Left lung (tissue), 10 donors: Measurements from ENCODE around the gene ACTL7A. TPM values are rescaled to one million over a fixed set of nuclear protein-coding genes. Genes with fewer than 3 reads are reported as not detected.

Experiments
- ATAC-seq: fragments of 200-7000 bp; cut with Tn5 transposase; one replicate; pipeline ENCODE4 v1.9.1; 2020; ENCODE audit warnings: moderate library complexity
- DNase-seq, 4 donors: peaks; one replicate each; pipeline ENCODE4 v3.0.0-alpha.2; 2013 to 2020
- H3K27ac ChIP-seq, 2 donors: fragments of 200-600 bp; sonication (generic) in 1 of 2; one replicate each; pipeline versions ENCODE4 v1.5.0 to v1.8.0; 2020 to 2021
- H3K27me3 ChIP-seq, 2 donors: fragments of 200-600 bp; sonication (generic) in 1 of 2; one replicate each; pipeline versions ENCODE4 v1.5.0 to v1.8.0; 2020 to 2021
- H3K36me3 ChIP-seq, 2 donors: fragments of 200-600 bp; sonication (generic) in 1 of 2; one replicate each; pipeline versions ENCODE4 v1.5.0 to v1.8.0; 2020 to 2021
- H3K4me1 ChIP-seq, 2 donors: fragments of 200-600 bp; one replicate each; pipeline ENCODE4 v1.8.0; 2021
- H3K4me3 ChIP-seq, 2 donors: fragments of 200-600 bp; sonication (generic) in 1 of 2; one replicate each; pipeline versions ENCODE4 v1.5.0 to v1.8.0; 2020 to 2021; ENCODE audit warnings: mild to moderate bottlenecking in 1 of 2
- H3K9me3 ChIP-seq, 2 donors: fragments of 200-600 bp; sonication (generic) in 1 of 2; one replicate each; pipeline versions ENCODE4 v1.5.0 to v1.8.0; 2020 to 2021
- CTCF ChIP-seq, 2 donors: fragments of 200-600 bp; sonication (generic) in 1 of 2; IDR thresholded peaks; one replicate each; pipeline versions ENCODE4 v1.5.0 to v1.8.0; 2021; ENCODE audit warnings: antibody characterized with exemption in 2 of 2
- intact Hi-C, 2 donors: fragments of 100-400 bp; cut with DNase I; formaldehyde crosslinking; loops; one replicate each; pipeline versions ENCODE4 v1.11.2 to v1.14.2; 2022
- polyA plus RNA-seq, 6 donors: library from polyadenylated mRNA; unstranded; fragments of 120-200 nt; gene quantifications; one replicate each; pipeline ENCODE4 v1.2.1, GENCODE V29; 2013; ENCODE audit not compliant: insufficient read length in 6 of 6
- total RNA-seq, 2 donors: library from RNA; stranded (reverse); fragmentation: NEBNext Ultra II Directional; extraction: Animal tissue kit (Norgen Biotek cat#: 25700); gene quantifications; one replicate each; pipeline ENCODE4 v1.2.1, GENCODE V29; 2021
- donor health status: DM: no; HTN: yes; CAD: no.
- donor health status: DM: no; HTN: no; CAD: no.

The ACTL7A gene
- total and polyA plus RNA-seq, 8 donors, result not detected

- no peaks in the 10 kb centered on the region for H3K36me3 ChIP-seq
- no peak overlapping the region for H3K4me3 ChIP-seq
- H3K4me1 ChIP-seq, result peaks cover 5 to 18% of the 10 kb centered on the region in 2 donors
- DNase-seq (peak in 1 of 4 donors; percentile 74), ATAC-seq (no peak)
- TF ChIP-seq CTCF (IDR thresholded peaks at IDR 0.05), result no peak
- no peaks in the 10 kb centered on the region for H3K9me3 ChIP-seq
- intact Hi-C loops, result no loop called here
- H3K27ac ChIP-seq, result no peak overlapping the region
- no peaks in the 10 kb centered on the region for H3K27me3 ChIP-seq
Observed at GRCh38 chr9:108816037-108816436, 46.0 kb upstream of the ACTL7A start.

- no peaks in the 10 kb centered on the region for H3K27me3 ChIP-seq
- no peaks in the 10 kb centered on the region for H3K36me3 ChIP-seq
- H3K9me3 ChIP-seq, result peaks cover 0 to 12% of the 10 kb centered on the region in 2 donors
- TF ChIP-seq CTCF (IDR thresholded peaks at IDR 0.05), result no peak
- intact Hi-C loops, result no loop called here
- no peak for ATAC-seq
- no peak overlapping the region for H3K4me3 ChIP-seq
- H3K27ac ChIP-seq, result no peak overlapping the region
- DNase-seq, result no peak
- H3K4me1 ChIP-seq, result no peaks in the 10 kb centered on the region
Observed at GRCh38 chr9:108823829-108824228, 38.2 kb upstream of the ACTL7A start.

GRCh38 chr9:108830272-108830671 is 31.8 kb upstream of the ACTL7A start:
- Histone ChIP-seq H3K4me3 (no peak overlapping the region), H3K27me3 (no peaks in the 10 kb centered on the region), H3K4me1 (no peaks in the 10 kb centered on the region), H3K27ac (no peak overlapping the region), H3K36me3 (no peaks in the 10 kb centered on the region), H3K9me3 (no peaks in the 10 kb centered on the region)
- no peak for ATAC-seq
- intact Hi-C loops, result no loop called here
- TF ChIP-seq CTCF (IDR thresholded peaks at IDR 0.05), result no peak
- DNase-seq, result no peak

- no peaks in the 10 kb centered on the region for H3K4me1 ChIP-seq
- no peak for DNase-seq
- H3K36me3 ChIP-seq, result no peaks in the 10 kb centered on the region
- intact Hi-C loops, result no loop called here
- ATAC-seq, result no peak
- H3K27ac ChIP-seq, result no peak overlapping the region
- no peak for TF ChIP-seq CTCF (IDR thresholded peaks at IDR 0.05)
- no peak overlapping the region for H3K4me3 ChIP-seq
- no peaks in the 10 kb centered on the region for H3K27me3 ChIP-seq
- H3K9me3 ChIP-seq, result no peaks in the 10 kb centered on the region
Observed at GRCh38 chr9:108831496-108832178, 30.4 kb upstream of the ACTL7A start.

GRCh38 chr9:108832179-108832500 is 29.9 kb upstream of the ACTL7A start:
- ATAC-seq (no peak), DNase-seq (no peak)
- H3K27ac ChIP-seq, result no peak overlapping the region
- no peak for TF ChIP-seq CTCF (IDR thresholded peaks at IDR 0.05)
- H3K4me3 ChIP-seq, result no peak overlapping the region
- intact Hi-C loops, result no loop called here
- no peaks in the 10 kb centered on the region for H3K9me3 ChIP-seq
- no peaks in the 10 kb centered on the region for H3K4me1 ChIP-seq
- H3K27me3 ChIP-seq, result no peaks in the 10 kb centered on the region
- H3K36me3 ChIP-seq, result no peaks in the 10 kb centered on the region
